Body of pancreas (tissue), 4 donors: ENCODE measurements around the gene TFDP1. TPM values are rescaled to one million over a fixed set of nuclear protein-coding genes. Genes with fewer than 3 reads are reported as not detected.

ENCODE experiments used
- ATAC-seq: fragments of 150-250 bp; one replicate; pipeline ENCODE4 v1.9.1; 2016
- DNase-seq, 4 donors: peaks; one replicate each; pipeline ENCODE4 v3.0.0-alpha.2; 2019
- H3K27ac ChIP-seq, 4 donors: fragments of 200-600 bp; sonication (generic); 1 replicate in 3 of 4; 2 replicates in 1 of 4; pipeline versions ENCODE4 v1.5.1 to v1.6.1; 2016 to 2019; ENCODE audit warnings: mild to moderate bottlenecking in 1 of 4, mixed read lengths in 1 of 4, moderate library complexity in 1 of 4
- H3K27me3 ChIP-seq, 2 donors: fragments of 200-600 bp; sonication (generic); one replicate each; pipeline ENCODE4 v1.6.0; 2016; ENCODE audit warnings: mild to moderate bottlenecking in 1 of 2
- H3K36me3 ChIP-seq, 2 donors: fragments of 200-600 bp; sonication (generic); replicated peaks in 1 of 2; 2 replicates each; pipeline ENCODE4 v1.5.1; 2016; ENCODE audit warnings: low read depth in 2 of 2; ENCODE audit not compliant: insufficient read depth in 1 of 2
- H3K4me1 ChIP-seq: fragments of 200-600 bp; sonication (generic); one replicate; pipeline ENCODE4 v1.6.0; 2016
- H3K4me3 ChIP-seq, 2 donors: fragments of 200-600 bp; sonication (generic); 1 replicate in 1 of 2; 2 replicates in 1 of 2; pipeline ENCODE4 v1.5.1; 2016 to 2019
- H3K9me3 ChIP-seq, 3 donors: fragments of 200-600 bp; sonication (generic); 1 replicate in 2 of 3; 2 replicates in 1 of 3; pipeline ENCODE4 v1.5.1; 2016
- CTCF ChIP-seq, 7 experiments: fragments of 450-650 bp in 4 of 7; fragments of 200-600 bp in 3 of 7; sonication (generic) in 3 of 7; IDR thresholded peaks; one replicate each; pipeline ENCODE4 v1.5.1; 2016 to 2019; ENCODE audit warnings: antibody characterized with exemption in 7 of 7
- POLR2A ChIP-seq, 3 donors: fragments of 450-650 bp; IDR thresholded peaks; one replicate each; pipeline ENCODE4 v1.6.1; 2016; ENCODE audit warnings: antibody characterized with exemption in 3 of 3, mild to moderate bottlenecking in 2 of 3
- WGBS, 2 donors: methylation state at CpG; one replicate each; pipeline ENCODE4 v1.1.5; 2017; 5-methylcytosine and 5-hydroxymethylcytosine counted together
- intact Hi-C: fragments of 100-400 bp; cut with DNase I; formaldehyde crosslinking; loops from one replicate; pipeline ENCODE4 v1.15.1; 2023
- total RNA-seq, 2 donors: library from RNA; depleted of rRNA; stranded (reverse); fragments of >200 nt; gene quantifications; one replicate each; pipeline ENCODE4 v1.1.0, GENCODE V29; 2016

TFDP1 gene
- total RNA-seq, 2 donors from 2014 or later: 16.5 to 22.8 TPM

- WGBS, 2 donors: 91 to 93% methylated on average over 19 of the region's 19 CpGs
These were observed 25.7 kb downstream of the TFDP1 start for GRCh38 chr13:113610266-113610665.

DNA sequence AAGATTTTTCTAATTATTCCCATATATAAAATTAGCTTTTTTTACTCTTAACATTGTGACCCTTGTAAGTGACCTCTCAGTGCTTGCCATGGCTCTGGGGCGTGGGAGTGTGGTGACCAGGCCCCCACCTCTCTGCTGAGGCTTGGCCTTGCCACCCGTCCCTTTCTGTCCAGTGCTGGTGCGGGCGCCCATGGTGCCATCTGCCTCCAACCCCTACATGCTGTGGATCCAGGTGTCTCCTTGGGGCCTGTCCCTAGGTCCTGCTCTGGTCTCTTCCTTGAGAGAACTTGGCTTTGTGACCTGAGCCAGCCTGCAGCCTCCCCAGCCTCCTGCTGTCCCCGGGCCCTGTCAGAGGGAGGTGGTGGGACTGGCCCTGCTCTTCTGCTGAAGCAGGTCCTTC is 27.4 kb downstream of the TFDP1 start:
- ATAC-seq: no peak
- H3K27me3 ChIP-seq: no peaks in the 10 kb centered on the region
- no peak overlapping the region for H3K4me3 ChIP-seq
- H3K36me3 ChIP-seq: no peaks in the 10 kb centered on the region
- WGBS, 2 donors: 94 to 96% methylated on average over 5 of the region's 5 CpGs
- no peaks in the 10 kb centered on the region for H3K9me3 ChIP-seq
- DNase-seq: no peak
- H3K4me1 ChIP-seq: no peaks in the 10 kb centered on the region
- TF ChIP-seq CTCF (IDR thresholded peaks at IDR 0.05) (no peak), POLR2A (IDR thresholded peaks at IDR 0.05) (no peak)
- intact Hi-C loops: no loop called here
- H3K27ac ChIP-seq: no peak overlapping the region

More at GRCh38 chr13:113610266-113610665, 25.7 kb downstream of the TFDP1 start:
- Histone ChIP-seq H3K4me1 (no peaks in the 10 kb centered on the region), H3K9me3 (no peaks in the 10 kb centered on the region), H3K36me3 (no peaks in the 10 kb centered on the region), H3K27ac (no peak overlapping the region), H3K4me3 (no peak overlapping the region), H3K27me3 (no peaks in the 10 kb centered on the region)
- ATAC-seq (no peak), DNase-seq (no peak)
- TF ChIP-seq POLR2A (IDR thresholded peaks at IDR 0.05): no peak
- no peak for TF ChIP-seq CTCF (IDR thresholded peaks at IDR 0.05)
- intact Hi-C loops: no loop called here

DNA sequence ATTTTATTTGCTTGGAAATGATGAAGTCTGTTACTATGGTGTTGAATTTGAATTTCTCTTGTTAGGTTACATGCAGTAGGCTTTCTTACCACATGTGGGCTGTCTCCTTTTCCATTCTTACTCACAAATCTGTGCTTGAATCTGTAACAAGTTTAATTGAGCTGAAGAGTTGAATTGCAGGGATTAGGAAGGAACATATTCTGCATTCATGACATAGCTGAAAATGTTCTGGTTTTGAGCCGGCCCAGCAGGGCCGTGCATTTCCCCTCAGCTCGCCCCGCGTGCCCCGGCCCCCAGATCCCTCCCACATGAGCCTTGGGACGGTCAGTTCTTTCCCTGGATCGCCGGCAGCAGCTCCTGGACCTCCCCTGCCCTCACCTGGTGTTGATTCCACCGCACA is 28.1 kb downstream of the TFDP1 start:
- intact Hi-C loops: no loop called here
- WGBS, 2 donors: 90 to 96% methylated on average over 7 to 10 of the region's 10 CpGs
- Histone ChIP-seq H3K36me3 (no peaks in the 10 kb centered on the region), H3K4me1 (no peaks in the 10 kb centered on the region), H3K4me3 (no peak overlapping the region), H3K27me3 (no peaks in the 10 kb centered on the region), H3K9me3 (no peaks in the 10 kb centered on the region), H3K27ac (no peak overlapping the region)
- DNase-seq: no peak
- TF ChIP-seq CTCF (IDR thresholded peaks at IDR 0.05) (no peak), POLR2A (IDR thresholded peaks at IDR 0.05) (no peak)
- ATAC-seq: no peak

DNA sequence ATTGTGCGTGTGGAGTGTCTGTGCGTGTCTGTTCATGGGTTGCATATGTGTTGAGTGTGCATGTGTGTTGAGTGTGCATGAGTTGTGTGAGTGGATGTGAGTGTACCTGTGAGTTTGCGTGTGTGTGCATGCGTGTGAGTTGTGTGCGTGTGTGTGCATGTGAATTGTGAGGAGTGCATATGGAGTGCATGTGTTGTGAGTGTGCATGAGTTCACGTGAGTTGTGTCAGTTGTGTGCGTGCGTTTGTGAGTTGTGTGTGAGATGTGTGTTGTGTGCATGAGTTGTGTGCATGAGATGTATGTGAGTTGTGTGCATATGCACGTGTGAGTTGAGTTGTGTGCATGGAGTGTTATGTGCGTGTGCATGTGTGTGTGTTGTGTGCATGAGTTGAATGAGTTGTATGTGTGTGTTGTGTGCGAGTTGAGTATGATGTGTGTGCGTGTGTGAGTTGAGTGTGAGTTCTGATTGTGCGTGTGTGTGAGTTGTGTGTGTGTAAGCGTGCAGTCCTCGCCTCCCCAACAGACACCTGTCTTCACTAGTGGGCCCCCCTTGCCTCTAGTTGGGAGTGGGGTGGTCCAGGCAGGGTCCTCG is 29.3 kb downstream of the TFDP1 start:
- Histone ChIP-seq H3K27ac (no peak overlapping the region), H3K4me3 (no peak overlapping the region), H3K9me3 (no peaks in the 10 kb centered on the region), H3K36me3 (no peaks in the 10 kb centered on the region), H3K4me1 (no peaks in the 10 kb centered on the region), H3K27me3 (no peaks in the 10 kb centered on the region)
- no peak for ATAC-seq
- no peak for TF ChIP-seq CTCF (IDR thresholded peaks at IDR 0.05)
- TF ChIP-seq POLR2A (IDR thresholded peaks at IDR 0.05): no peak
- no peak for DNase-seq
- intact Hi-C loops: no loop called here
- WGBS, 2 donors: 91 to 96% methylated on average over 16 of the region's 16 CpGs

DNA sequence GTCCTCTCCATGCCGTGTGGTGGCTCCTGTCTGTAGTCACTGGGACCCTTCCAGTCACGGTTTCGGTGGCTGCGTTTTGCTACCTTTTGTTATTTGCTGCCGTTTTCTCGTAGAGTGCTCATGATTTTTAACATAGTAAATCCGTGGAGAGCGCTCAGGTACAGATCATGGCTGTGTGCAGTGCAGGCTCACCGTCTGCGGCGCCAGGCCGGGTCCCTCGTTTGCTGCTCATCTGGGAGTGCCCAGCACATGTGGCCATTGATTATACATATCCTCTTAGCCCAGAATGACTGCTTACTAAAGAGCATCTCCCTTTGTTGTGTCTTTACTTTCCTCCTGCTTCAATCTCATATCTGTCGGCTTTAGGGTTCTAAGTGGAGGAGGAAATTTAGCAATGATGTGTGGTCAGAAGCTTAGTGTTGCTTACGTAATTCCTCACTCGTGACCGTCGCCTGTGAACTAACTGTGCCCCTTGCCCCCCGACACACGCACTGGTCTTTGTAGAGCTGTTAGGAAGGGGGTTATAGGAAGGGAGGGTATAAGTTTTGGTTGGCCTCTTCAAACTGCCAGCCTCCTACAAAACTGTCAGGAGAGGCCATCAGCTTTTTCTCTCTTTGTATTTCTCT is 31.8 kb downstream of the TFDP1 start:
- peak overlapping the region in 1 of 4 donors; percentile 45 for H3K27ac ChIP-seq
- ATAC-seq: no peak

More for the DNA sequence above, 31.8 kb downstream of the TFDP1 start:
- intact Hi-C loops: no loop called here
- H3K9me3 ChIP-seq: no peaks in the 10 kb centered on the region
- H3K36me3 ChIP-seq: no peaks in the 10 kb centered on the region
- no peak overlapping the region for H3K4me3 ChIP-seq
- peak in 1 of 4 donors; percentile 62 for DNase-seq
- H3K27me3 ChIP-seq: no peaks in the 10 kb centered on the region
- 78 to 94% methylated on average over 19 to 20 of the region's 20 CpGs for WGBS, 2 donors
- no peaks in the 10 kb centered on the region for H3K4me1 ChIP-seq
- TF ChIP-seq CTCF (IDR thresholded peaks at IDR 0.05) (no peak), POLR2A (IDR thresholded peaks at IDR 0.05) (no peak)
